Peyer's patch (tissue), 4 donors: ENCODE data around the gene HSPG2.

Experiments
- POLR2A ChIP-seq, 2 donors: fragments of 450-650 bp; IDR thresholded peaks; one replicate each; pipeline ENCODE4 v1.5.1; 2017; ENCODE audit warnings: antibody characterized with exemption in 2 of 2, mild to moderate bottlenecking in 2 of 2, moderate library complexity in 2 of 2
- TF ChIP-seq, protein P1 (sequence below), 6 experiments: fragments of 450-650 bp in 4 of 6; fragments of 200-600 bp in 2 of 6; sonication (generic) in 1 of 6; IDR thresholded peaks; one replicate each; pipeline ENCODE4 v1.5.1; 2017 to 2019; ENCODE audit warnings: antibody characterized with exemption in 6 of 6, mild to moderate bottlenecking in 3 of 6, moderate library complexity in 1 of 6

GRCh38 chr1:21872445-21873079 is 64.5 kb downstream of the HSPG2 start:
- TF ChIP-seq, protein P1, sequence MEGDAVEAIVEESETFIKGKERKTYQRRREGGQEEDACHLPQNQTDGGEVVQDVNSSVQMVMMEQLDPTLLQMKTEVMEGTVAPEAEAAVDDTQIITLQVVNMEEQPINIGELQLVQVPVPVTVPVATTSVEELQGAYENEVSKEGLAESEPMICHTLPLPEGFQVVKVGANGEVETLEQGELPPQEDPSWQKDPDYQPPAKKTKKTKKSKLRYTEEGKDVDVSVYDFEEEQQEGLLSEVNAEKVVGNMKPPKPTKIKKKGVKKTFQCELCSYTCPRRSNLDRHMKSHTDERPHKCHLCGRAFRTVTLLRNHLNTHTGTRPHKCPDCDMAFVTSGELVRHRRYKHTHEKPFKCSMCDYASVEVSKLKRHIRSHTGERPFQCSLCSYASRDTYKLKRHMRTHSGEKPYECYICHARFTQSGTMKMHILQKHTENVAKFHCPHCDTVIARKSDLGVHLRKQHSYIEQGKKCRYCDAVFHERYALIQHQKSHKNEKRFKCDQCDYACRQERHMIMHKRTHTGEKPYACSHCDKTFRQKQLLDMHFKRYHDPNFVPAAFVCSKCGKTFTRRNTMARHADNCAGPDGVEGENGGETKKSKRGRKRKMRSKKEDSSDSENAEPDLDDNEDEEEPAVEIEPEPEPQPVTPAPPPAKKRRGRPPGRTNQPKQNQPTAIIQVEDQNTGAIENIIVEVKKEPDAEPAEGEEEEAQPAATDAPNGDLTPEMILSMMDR (IDR thresholded peaks at IDR 0.05), result no peak
- TF ChIP-seq POLR2A (IDR thresholded peaks at IDR 0.05), result no peak
